GM23338 (cell line): ENCODE data around the gene PRDM11.

Experiments used
- CREB1 ChIP-seq: fragments of 250-450 bp; sonication (Bioruptor Pico); IDR thresholded peaks from 2 replicates; pipeline ENCODE4 v1.5.0; 2020; ENCODE audit warnings: low read depth, mild to moderate bottlenecking, moderate library complexity
- CTCF ChIP-seq, 2 experiments: fragments of 200-600 bp in 1 of 2; sonication (generic) in 1 of 2; conservative IDR thresholded peaks; 2 replicates each; pipeline versions ENCODE4 v1.5.1 to v1.6.1; 2016 to 2017; ENCODE audit warnings: antibody characterized with exemption in 2 of 2, low read depth in 2 of 2, mild to moderate bottlenecking in 2 of 2, moderate library complexity in 1 of 2
- ETS1 ChIP-seq: IDR thresholded peaks from 2 replicates; pipeline ENCODE4 v1.6.1; 2016; ENCODE audit warnings: antibody characterized with exemption
- EZH2 ChIP-seq: fragments of 200-600 bp; sonication (generic); IDR thresholded peaks from one replicate; pipeline ENCODE4 v1.8.0; 2017; ENCODE audit warnings: antibody characterized with exemption, mild to moderate bottlenecking, low read depth; ENCODE audit not compliant: unreplicated experiment
- EZH2phosphoT487 ChIP-seq: fragments of 200-600 bp; sonication (generic); IDR thresholded peaks from one replicate; pipeline ENCODE4 v1.8.1; 2018; ENCODE audit warnings: antibody characterized with exemption; ENCODE audit not compliant: unreplicated experiment
- JUNB ChIP-seq: IDR thresholded peaks from one replicate; pipeline ENCODE4 v1.6.1; 2016; ENCODE audit warnings: antibody characterized with exemption; ENCODE audit not compliant: unreplicated experiment
- NANOG ChIP-seq: IDR thresholded peaks from 2 replicates; pipeline ENCODE4 v1.6.1; 2016; ENCODE audit warnings: antibody characterized with exemption, borderline replicate concordance
- POLR2AphosphoS5 ChIP-seq: IDR thresholded peaks from 2 replicates; pipeline ENCODE4 v1.6.1; 2016; ENCODE audit warnings: antibody characterized with exemption, low read depth
- REST ChIP-seq: IDR thresholded peaks from one replicate; pipeline ENCODE4 v1.6.1; 2018; ENCODE audit warnings: antibody characterized with exemption; ENCODE audit not compliant: unreplicated experiment
- ZNF331 ChIP-seq: fragments of 250-450 bp; sonication (Bioruptor Pico); IDR thresholded peaks from 2 replicates; pipeline ENCODE4 v1.5.0; 2020; ENCODE audit warnings: low read depth, mild to moderate bottlenecking, moderate library complexity

GRCh38 chr11:45108070-45109064 lies 38.1 kb upstream of the PRDM11 start:
- no peak for TF ChIP-seq CTCF (conservative IDR thresholded peaks at IDR 0.05; ENCODE audit: low read depth in 2 of 2)
- TF ChIP-seq ETS1 = no peak
- no peak for TF ChIP-seq EZH2
- TF ChIP-seq REST = no peak
- no peak for TF ChIP-seq POLR2AphosphoS5
- TF ChIP-seq EZH2phosphoT487 = no peak
- TF ChIP-seq CREB1 (CRISPR knock-in tag) = no peak
- TF ChIP-seq JUNB = no peak
- no peak for TF ChIP-seq ZNF331 (CRISPR knock-in tag)
- no peak for TF ChIP-seq NANOG
